HL-60 (cell line): ENCODE results near the gene ENSA.

ENCODE experiments used
- POLR2AphosphoS5 ChIP-seq: IDR thresholded peaks from 2 replicates; pipeline ENCODE4 v1.6.1; 2012; ENCODE audit warnings: low read depth
- TF ChIP-seq, protein P1 (sequence below): IDR thresholded peaks from one replicate; pipeline ENCODE4 v1.5.1; 2011; ENCODE audit warnings: low read length, control low read depth, inconsistent platforms; ENCODE audit not compliant: insufficient read depth
- TF ChIP-seq, protein P2 (sequence below): IDR thresholded peaks from 2 replicates; pipeline ENCODE4 v1.6.1; 2012; ENCODE audit warnings: low read depth; ENCODE audit not compliant: insufficient replicate concordance

DNA sequence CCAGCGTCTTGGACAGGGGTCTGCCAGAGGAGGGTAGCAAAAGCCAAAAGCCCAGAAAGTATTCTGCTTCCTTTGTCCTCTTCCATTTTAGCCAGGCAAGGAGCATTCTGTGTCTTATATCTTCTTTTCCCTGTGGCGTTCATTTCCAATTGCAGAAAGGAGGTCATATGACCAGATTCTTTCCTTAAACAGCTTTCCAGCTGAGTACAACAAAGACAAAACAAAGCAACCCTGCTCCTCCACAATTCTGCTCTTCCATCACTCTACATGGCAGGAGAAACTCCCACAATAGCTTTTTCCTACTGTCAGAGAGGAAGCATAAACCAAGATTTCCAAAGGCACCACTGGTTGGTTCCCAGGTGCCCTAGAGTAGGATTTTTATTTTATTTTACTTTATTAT, 19.7 kb downstream of the ENSA start:
- TF ChIP-seq, protein P1, sequence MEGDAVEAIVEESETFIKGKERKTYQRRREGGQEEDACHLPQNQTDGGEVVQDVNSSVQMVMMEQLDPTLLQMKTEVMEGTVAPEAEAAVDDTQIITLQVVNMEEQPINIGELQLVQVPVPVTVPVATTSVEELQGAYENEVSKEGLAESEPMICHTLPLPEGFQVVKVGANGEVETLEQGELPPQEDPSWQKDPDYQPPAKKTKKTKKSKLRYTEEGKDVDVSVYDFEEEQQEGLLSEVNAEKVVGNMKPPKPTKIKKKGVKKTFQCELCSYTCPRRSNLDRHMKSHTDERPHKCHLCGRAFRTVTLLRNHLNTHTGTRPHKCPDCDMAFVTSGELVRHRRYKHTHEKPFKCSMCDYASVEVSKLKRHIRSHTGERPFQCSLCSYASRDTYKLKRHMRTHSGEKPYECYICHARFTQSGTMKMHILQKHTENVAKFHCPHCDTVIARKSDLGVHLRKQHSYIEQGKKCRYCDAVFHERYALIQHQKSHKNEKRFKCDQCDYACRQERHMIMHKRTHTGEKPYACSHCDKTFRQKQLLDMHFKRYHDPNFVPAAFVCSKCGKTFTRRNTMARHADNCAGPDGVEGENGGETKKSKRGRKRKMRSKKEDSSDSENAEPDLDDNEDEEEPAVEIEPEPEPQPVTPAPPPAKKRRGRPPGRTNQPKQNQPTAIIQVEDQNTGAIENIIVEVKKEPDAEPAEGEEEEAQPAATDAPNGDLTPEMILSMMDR: no peak
- TF ChIP-seq POLR2AphosphoS5: no peak
- TF ChIP-seq, protein P2, sequence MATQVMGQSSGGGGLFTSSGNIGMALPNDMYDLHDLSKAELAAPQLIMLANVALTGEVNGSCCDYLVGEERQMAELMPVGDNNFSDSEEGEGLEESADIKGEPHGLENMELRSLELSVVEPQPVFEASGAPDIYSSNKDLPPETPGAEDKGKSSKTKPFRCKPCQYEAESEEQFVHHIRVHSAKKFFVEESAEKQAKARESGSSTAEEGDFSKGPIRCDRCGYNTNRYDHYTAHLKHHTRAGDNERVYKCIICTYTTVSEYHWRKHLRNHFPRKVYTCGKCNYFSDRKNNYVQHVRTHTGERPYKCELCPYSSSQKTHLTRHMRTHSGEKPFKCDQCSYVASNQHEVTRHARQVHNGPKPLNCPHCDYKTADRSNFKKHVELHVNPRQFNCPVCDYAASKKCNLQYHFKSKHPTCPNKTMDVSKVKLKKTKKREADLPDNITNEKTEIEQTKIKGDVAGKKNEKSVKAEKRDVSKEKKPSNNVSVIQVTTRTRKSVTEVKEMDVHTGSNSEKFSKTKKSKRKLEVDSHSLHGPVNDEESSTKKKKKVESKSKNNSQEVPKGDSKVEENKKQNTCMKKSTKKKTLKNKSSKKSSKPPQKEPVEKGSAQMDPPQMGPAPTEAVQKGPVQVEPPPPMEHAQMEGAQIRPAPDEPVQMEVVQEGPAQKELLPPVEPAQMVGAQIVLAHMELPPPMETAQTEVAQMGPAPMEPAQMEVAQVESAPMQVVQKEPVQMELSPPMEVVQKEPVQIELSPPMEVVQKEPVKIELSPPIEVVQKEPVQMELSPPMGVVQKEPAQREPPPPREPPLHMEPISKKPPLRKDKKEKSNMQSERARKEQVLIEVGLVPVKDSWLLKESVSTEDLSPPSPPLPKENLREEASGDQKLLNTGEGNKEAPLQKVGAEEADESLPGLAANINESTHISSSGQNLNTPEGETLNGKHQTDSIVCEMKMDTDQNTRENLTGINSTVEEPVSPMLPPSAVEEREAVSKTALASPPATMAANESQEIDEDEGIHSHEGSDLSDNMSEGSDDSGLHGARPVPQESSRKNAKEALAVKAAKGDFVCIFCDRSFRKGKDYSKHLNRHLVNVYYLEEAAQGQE: no peak
